ENCODE results near the gene ZSWIM1.

- TF ChIP-seq CTCF (IDR thresholded peaks at IDR 0.05; ENCODE audit: control extremely low read depth in 1 of 3, insufficient read depth in 1 of 3, low read depth in 1 of 3, low read length in 3 of 3) (no peak), CEBPB (IDR thresholded peaks at IDR 0.05; ENCODE audit: low read depth, low read length) (no peak), YY1 (IDR thresholded peaks at IDR 0.05; ENCODE audit: low read depth, low read length) (no peak), POLR2A (IDR thresholded peaks at IDR 0.05; ENCODE audit: control extremely low read depth in 1 of 2, low read depth in 2 of 2, low read length in 2 of 2) (no peak)
Observed at GRCh38 chr20:45850926-45851325, 30.1 kb upstream of the ZSWIM1 start.

Measured in H1 (cell line).